ENCODE data around the gene MOGAT3. TPM values are rescaled to one million over a fixed set of nuclear protein-coding genes. Genes with fewer than 3 reads are reported as not detected.

Gene MOGAT3
- total and polyA plus RNA-seq, 2 of the 4 experiments (the other 2 are of a cell fraction), result not detected

DNA sequence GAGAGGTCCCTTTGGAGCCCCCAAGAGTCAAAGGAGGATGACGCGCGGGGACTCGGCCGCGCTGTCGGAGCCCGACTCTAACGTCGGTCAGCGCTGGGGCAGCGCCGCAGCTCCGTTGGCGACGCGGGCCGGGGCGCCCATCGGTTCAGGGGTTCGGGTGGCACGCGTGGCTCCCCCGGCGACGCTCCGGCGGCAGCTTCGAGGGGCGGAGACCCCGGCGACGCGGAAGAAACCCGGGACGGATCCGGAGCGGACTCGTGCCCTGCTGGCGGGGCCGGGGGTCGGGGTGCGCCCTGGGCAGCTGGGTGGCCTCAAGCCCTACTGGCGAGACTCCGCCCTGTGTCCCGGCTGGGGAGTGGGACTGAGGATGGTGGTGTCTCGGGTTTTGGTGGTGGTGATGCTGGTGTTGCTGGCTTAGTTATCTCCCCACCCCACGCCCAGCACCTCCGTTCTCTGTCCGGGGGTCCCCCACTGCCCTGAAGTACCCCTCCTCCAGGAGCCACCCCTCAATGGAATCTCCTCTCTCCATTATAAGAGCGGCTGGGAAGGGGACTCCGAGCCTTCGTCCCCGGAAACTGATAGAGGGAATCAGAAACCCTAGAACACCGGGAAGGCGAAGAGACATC, 20.6 kb downstream of the MOGAT3 start, which contains the start of gene NAT16:
Gene NAT16, minus strand, starts transcription at position 164 of the 626 bp plus-strand sequence. CDS start 5,486 bp downstream, outside the sequence.
- no peak within 1 kb of the TSS for H3K14ac ChIP-seq (replicated peaks; ENCODE audit: low read depth, low read length)

More for the DNA sequence above, 20.6 kb downstream of the MOGAT3 start, which contains the start of gene NAT16:
- in situ Hi-C loops (cut with MboI; ENCODE audit: low sequenced_read_pairs) (no loop called here), intact Hi-C loops (cut with micrococcal nuclease) (no loop called here), dilution Hi-C loops (cut with HindIII; ENCODE audit: low sequenced_read_pairs, unreplicated experiment) (no loop called here)
- peaks cover 4% of the 10 kb centered on the region; the same call in 1 of the 2 replicates for H3K9me1 ChIP-seq (ENCODE audit: insufficient read depth, low read length)
- no peak within 1 kb of the TSS for H3K27ac ChIP-seq (ENCODE audit: insufficient read depth, low read length)
- H3K4me1 ChIP-seq (ENCODE audit: control insufficient read depth, insufficient read depth, low read length), result no peaks in the 10 kb centered on the region; the same call in 1 of the 2 replicates
- no peaks in the 10 kb centered on the region for H3K36me3 ChIP-seq (ENCODE audit: control insufficient read depth, insufficient read depth, low read length)
- no peak within 1 kb of the TSS for H4K91ac ChIP-seq (ENCODE audit: insufficient read depth, low read depth, low read length)
- 2% methylated on average over 22 of the region's 56 CpGs; no CpG with 5 or more reads in 1 of the 2 experiments for WGBS, 2 experiments (ENCODE audit: extremely low coverage in 2 of 2, insufficient read length in 1 of 2)
- H4K5ac ChIP-seq (ENCODE audit: low read depth, low read length), result no peak within 1 kb of the TSS
- ATAC-seq (ENCODE audit: low read depth) (no peak), DNase-seq (no peak)
- no TSS peak for BruUV-seq (replicated peaks)
- H3K27me3 ChIP-seq (ENCODE audit: control insufficient read depth, insufficient read depth, low read length), result peaks cover 52% of the 10 kb centered on the region
- 0 out of 2 replicates have a peak, but pooled peaks cover 2% of the 10 kb centered on the region for H3K9me3 ChIP-seq (ENCODE audit: control insufficient read depth, insufficient read depth, low read length)
- no peak within 1 kb of the TSS for H2BK20ac ChIP-seq (ENCODE audit: low read depth, low read length)
- H2BK120ac ChIP-seq (ENCODE audit: low read depth, low read length), result no peak within 1 kb of the TSS
- no peak within 1 kb of the TSS for H3K4me3 ChIP-seq (ENCODE audit: insufficient read depth, low read depth, low read length)
- H2AK5ac ChIP-seq (ENCODE audit: low read depth, low read length), result no peak within 1 kb of the TSS
- ChIA-PET CTCF (no interaction called here), POLR2A (ENCODE audit: unreplicated experiment) (no interaction called here)
- H3K23ac ChIP-seq (ENCODE audit: low read depth, low read length), result no peak within 1 kb of the TSS
- no peak within 1 kb of the TSS for H3K56ac ChIP-seq (ENCODE audit: extremely low read depth, insufficient read depth, low read length)
- H4K20me1 ChIP-seq (ENCODE audit: insufficient read depth, low read length), result no peaks in the 10 kb centered on the region; the same call in 1 of the 2 replicates
- H3K18ac ChIP-seq (ENCODE audit: low read depth, low read length), result no peak within 1 kb of the TSS
- no peak within 1 kb of the TSS for H2BK5ac ChIP-seq (ENCODE audit: low read depth, low read length, poor library complexity, severe bottlenecking)
- no peak within 1 kb of the TSS for H2BK15ac ChIP-seq (ENCODE audit: low read depth, low read length)
- H3K4me2 ChIP-seq (ENCODE audit: low read depth, low read length), result peak within 1 kb of the TSS; percentile 14; the same call in 1 of the 2 replicates
- no peak within 1 kb of the TSS for H4K8ac ChIP-seq (ENCODE audit: low read depth in 2 of 2, low read length in 2 of 2)
- no peak within 1 kb of the TSS for H3K9ac ChIP-seq (ENCODE audit: low read depth, low read length)
- no peaks in the 10 kb centered on the region for H3K79me1 ChIP-seq (ENCODE audit: low read depth in 1 of 2, low read length in 2 of 2)
- no peak within 1 kb of the TSS for H2AK9ac ChIP-seq (replicated peaks; ENCODE audit: low read depth, low read length, poor library complexity)
- TF ChIP-seq MAZ (IDR thresholded peaks at IDR 0.05; ENCODE audit: borderline replicate concordance, low read depth, low read length), result no peak
- no peak for TF ChIP-seq MXI1 (IDR thresholded peaks at IDR 0.05; ENCODE audit: borderline replicate concordance, low read depth, low read length)
- no peak for TF ChIP-seq CHD1 (IDR thresholded peaks at IDR 0.05; ENCODE audit: low read depth, low read length)
- TF ChIP-seq SMC3 (IDR thresholded peaks at IDR 0.05; ENCODE audit: low read depth, low read length), result no peak
- no peak for TF ChIP-seq BHLHE40 (IDR thresholded peaks at IDR 0.05; ENCODE audit: low read depth, low read length)
- TF ChIP-seq FOS (IDR thresholded peaks at IDR 0.05; ENCODE audit: low read depth, low read length), result no peak
- TF ChIP-seq RFX5 (IDR thresholded peaks at IDR 0.05; ENCODE audit: low read depth, low read length), result no peak
- TF ChIP-seq, protein P1, sequence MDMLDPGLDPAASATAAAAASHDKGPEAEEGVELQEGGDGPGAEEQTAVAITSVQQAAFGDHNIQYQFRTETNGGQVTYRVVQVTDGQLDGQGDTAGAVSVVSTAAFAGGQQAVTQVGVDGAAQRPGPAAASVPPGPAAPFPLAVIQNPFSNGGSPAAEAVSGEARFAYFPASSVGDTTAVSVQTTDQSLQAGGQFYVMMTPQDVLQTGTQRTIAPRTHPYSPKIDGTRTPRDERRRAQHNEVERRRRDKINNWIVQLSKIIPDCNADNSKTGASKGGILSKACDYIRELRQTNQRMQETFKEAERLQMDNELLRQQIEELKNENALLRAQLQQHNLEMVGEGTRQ (IDR thresholded peaks at IDR 0.05; ENCODE audit: low read depth, low read length), result no peak
- TF ChIP-seq POLR2A (IDR thresholded peaks at IDR 0.05; ENCODE audit: low read depth, low read length), result no peak
- TF ChIP-seq NFE2L2 (IDR thresholded peaks at IDR 0.05; ENCODE audit: low read depth, low read length), result no peak
- TF ChIP-seq CEBPB (IDR thresholded peaks at IDR 0.05; ENCODE audit: low read depth, low read length), result no peak
- TF ChIP-seq MAFK (IDR thresholded peaks at IDR 0.05; ENCODE audit: low read depth, low read length), result no peak
- TF ChIP-seq, protein P2, sequence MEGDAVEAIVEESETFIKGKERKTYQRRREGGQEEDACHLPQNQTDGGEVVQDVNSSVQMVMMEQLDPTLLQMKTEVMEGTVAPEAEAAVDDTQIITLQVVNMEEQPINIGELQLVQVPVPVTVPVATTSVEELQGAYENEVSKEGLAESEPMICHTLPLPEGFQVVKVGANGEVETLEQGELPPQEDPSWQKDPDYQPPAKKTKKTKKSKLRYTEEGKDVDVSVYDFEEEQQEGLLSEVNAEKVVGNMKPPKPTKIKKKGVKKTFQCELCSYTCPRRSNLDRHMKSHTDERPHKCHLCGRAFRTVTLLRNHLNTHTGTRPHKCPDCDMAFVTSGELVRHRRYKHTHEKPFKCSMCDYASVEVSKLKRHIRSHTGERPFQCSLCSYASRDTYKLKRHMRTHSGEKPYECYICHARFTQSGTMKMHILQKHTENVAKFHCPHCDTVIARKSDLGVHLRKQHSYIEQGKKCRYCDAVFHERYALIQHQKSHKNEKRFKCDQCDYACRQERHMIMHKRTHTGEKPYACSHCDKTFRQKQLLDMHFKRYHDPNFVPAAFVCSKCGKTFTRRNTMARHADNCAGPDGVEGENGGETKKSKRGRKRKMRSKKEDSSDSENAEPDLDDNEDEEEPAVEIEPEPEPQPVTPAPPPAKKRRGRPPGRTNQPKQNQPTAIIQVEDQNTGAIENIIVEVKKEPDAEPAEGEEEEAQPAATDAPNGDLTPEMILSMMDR (conservative IDR thresholded peaks at IDR 0.05; ENCODE audit: low read depth, low read length), result no peak
- H3K4ac ChIP-seq (ENCODE audit: low read depth, low read length), result no peak within 1 kb of the TSS
- H2AFZ ChIP-seq (replicated peaks; ENCODE audit: low read length, poor library complexity), result no peak within 1 kb of the TSS

Measured in IMR-90 (cell line).